GM19397 (cell line): ENCODE results near the gene TPST1.
A peak's percentile ranks its signal among the peaks of the same experiment; 100 is the strongest.

ENCODE experiments used
- ATAC-seq: cut with Tn5 transposase; IDR thresholded peaks from one replicate; pipeline ENCODE4 v1.9.1; 2021; ENCODE audit warnings: mild to moderate bottlenecking, moderate library complexity; ENCODE audit not compliant: unreplicated experiment

Gene TPST1

DNA sequence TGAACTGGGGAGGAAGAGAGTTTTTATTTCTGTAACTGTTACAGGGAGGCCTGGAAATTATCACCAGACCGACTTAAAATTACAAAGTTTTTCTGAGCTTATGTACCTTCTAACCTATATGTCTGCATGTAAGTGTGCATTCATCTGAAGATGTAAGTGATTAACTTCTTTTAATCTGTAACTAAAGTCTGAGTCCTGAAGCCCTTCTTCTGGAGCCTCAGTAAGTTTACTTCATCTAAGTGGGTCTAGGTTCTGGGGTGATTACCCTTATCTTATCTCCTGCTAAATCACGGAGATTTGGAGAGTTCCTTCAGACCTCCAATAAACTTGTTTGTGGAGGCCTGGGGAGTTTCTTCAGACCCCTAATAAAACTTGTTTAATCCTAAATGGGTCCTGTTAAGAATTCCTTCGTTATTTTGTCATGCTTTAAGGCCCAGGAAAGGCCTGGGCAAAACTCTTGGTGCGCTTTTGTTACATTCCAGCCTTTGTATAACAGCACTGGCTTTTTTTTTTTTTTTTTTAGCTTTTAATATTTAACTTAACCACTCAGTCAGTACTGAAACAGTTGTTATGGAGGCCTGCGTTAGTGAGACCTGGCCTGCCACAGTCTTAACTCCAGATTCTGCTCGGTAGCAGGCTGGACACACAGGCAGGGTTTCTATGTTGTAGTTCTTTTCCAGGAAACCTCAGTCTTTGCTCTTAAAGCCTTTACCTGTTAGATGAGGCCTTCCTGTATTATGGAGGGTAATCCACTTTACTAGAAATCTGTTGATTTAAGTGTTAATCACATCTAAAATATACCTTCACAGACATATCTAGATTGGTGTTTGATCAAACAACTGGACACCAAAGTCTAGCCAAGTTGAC, 33.0 kb downstream of the TPST1 start:
- peak; percentile 67 for ATAC-seq

- peak; percentile 45 for ATAC-seq
Measured at GRCh38 chr7:66238773-66239466, 33.8 kb downstream of the TPST1 start.

GRCh38 chr7:66239467-66239856, 34.3 kb downstream of the TPST1 start:
- no peak for ATAC-seq

GRCh38 chr7:66245008-66245407, 39.9 kb downstream of the TPST1 start:
- ATAC-seq, result no peak

DNA sequence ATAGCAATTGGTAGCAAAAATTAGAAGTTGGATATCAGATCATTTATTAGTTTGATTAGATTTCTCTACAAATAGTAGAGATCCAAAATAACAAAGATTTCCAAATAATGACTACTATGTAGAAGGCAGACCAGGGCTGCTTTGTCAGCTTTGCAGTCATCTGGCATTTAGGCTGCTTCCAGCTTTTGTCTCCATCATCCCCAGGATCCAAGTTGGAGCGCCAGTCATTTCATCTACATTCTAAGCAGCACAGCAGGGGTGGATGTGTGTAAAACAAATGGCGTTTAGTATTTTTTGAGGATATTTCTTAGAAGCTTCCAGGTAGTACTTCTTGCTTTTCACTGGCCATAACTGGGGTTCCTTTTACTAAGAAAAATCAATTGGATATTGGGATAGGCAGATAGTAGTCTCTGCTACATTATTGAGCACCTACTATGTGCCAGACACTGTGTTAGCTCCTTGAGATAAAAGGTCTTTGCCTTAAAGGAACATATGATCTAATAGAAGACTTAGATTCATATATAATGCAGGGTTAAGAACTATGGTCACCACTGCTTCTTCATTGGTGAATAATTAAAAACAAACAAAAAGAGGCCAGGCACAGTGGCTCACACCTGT, 41.5 kb downstream of the TPST1 start:
- no peak for ATAC-seq

DNA sequence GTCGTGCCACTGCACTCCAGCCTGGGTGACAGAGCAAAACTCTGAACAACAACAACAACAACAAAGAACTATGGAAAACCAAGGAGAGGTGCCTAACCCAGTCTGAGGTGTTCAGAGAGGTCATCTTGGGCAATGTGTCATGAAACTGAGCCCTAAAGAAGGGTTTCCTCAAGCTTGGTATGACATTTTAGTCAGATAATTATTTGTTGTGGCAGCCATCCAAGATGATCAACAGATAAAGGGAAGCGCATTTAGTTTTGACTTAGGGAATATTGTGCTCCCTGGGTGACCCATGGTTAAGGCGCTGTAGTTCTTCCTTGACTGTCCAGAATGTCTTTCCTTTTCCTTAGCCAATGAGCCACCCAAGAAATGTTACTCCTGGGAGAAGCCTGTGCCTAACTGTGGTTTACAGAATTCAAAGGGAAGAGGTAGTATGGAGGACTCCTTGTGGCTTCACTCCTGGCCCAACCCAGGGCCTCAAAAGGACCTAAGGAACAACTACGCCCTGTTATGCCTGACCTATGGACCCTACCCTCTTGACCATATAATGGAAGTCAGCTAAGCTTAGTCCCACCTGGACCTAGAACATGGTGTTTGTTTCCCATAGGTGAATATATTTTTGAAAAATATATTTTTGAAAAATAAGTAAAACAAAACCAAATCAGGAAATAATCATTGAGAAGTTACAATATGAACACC, 42.4 kb downstream of the TPST1 start:
- ATAC-seq, result no peak

- ATAC-seq, result no peak
Measured at GRCh38 chr7:66250711-66251110, 45.6 kb downstream of the TPST1 start.

- no peak for ATAC-seq
Measured at GRCh38 chr7:66255534-66256100, 50.5 kb downstream of the TPST1 start.

GRCh38 chr7:66256281-66256680, 51.1 kb downstream of the TPST1 start:
- ATAC-seq, result no peak

DNA sequence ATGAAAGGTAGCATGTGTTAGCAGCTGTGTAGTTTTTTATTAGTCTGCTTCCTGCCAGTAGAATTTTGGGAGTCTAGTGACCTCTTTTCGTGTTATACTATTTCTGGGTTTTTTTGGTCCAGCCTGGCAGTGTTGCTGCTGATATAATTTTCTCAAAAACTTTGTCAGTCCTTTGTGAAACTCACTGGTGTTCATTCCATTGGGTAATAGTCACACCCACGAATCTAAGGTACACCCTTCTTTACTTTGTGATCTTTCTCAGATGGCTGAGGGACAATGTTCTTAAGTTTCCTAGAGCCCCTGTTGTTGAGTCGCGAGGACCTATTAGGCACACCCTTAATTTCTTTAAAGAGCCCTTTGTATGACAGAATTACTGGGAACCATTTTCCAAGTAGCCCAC, 52.3 kb downstream of the TPST1 start:
- no peak for ATAC-seq

DNA sequence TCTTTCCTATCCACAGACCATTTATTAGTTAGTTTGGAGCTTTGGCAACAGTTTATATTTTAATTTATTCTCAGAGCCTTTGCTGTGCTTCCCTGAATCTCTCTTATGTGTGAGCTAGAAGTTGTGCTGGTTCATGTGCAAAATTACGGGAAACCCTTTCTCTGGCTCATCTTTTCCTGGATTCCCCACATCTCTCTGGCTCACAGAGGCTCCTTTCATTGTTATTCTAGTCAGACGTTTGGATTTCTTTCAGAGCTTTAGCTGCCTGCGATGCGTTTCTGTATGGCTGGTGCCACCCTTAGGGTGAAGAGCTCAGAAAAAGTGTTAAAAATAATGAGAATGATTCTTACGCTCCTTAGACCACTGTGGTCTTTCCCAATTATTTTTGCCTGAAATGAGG, 53.3 kb downstream of the TPST1 start:
- ATAC-seq, result no peak

- no peak for ATAC-seq
Measured at GRCh38 chr7:66261941-66262340, 56.8 kb downstream of the TPST1 start.

DNA sequence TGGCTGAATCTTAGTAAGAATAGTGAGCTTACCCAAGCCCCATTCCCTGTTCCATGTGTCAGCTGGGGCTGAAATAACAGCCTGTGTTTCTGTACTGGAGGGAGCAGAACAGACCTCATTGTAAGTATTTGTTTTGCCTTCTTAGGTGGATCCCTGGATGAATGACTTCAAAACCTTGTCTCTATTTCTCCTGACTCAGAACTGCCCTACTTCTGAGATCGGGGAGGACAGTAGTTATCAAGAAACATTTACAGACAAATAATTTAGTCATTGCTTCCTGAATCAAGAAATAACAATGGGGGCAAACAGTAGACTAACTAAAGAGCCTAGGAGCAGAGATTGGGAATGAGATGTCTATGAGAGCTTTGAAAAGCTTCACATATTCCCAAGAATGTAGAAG, 58.8 kb downstream of the TPST1 start:
- ATAC-seq, result no peak

DNA sequence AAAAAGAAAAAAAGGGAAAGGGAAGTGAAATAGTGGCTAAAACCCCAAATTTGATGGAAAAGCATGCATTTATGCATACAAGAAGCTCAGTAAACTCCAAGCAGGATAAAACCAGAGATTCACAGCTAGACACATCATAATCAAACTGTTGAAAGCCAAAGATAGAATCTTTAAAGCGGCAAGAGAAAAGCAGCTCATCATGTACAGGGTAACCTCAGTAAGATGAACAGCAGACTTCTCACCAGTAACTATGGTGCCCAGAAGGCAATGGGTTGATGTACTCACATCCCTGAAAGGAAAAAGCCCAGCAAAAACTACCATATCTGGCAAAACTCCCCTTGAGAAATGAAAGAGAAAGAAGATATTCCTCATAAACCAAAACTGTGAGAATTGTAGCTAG, 60.4 kb downstream of the TPST1 start:
- no peak for ATAC-seq

DNA sequence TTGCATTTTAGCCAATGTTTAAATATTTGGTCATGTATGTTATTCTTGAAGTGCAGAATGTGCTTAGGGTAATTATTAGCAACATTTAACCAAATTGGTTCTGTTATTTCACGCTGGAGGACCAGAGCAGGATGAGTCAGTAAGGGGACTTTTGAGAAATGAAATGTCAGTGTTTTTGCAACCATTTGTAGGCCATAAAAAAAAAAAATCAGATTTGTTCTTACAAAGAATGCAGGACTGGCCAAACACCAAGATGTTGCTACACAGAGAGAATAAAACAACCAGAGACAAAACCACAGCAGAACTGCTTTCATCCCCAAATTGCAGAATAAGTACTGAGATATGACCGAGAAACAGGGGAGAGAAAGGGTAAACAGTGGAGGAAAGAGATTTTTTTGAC, 62.1 kb downstream of the TPST1 start:
- no peak for ATAC-seq

DNA sequence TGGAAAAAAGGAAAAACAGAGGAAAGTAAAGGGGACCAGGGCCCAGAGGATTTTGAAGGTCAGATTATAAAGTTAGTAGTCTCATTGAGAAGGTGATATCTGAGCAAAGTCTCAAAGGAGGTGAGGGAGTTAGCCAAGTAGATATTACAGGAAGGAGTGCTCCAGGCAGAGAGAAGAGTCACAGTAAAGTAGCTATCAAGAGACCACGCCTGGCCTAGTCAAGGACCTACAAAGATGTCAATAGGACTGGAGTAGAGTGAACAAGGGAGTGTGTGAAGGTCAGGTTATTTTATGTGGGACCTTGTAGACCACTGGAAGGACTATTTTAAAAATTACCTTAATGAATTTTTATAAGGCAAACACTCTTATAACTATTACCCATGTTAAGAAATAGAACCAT, 64.8 kb downstream of the TPST1 start:
- no peak for ATAC-seq

GRCh38 chr7:66272321-66272720, 67.2 kb downstream of the TPST1 start:
- ATAC-seq, result no peak

GRCh38 chr7:66276363-66276762, 71.2 kb downstream of the TPST1 start:
- no peak for ATAC-seq

- ATAC-seq, result no peak
Measured at GRCh38 chr7:66277492-66277891, 72.4 kb downstream of the TPST1 start.

- ATAC-seq, result no peak
Measured at GRCh38 chr7:66279912-66280311, 74.8 kb downstream of the TPST1 start.
